Measurements from ENCODE around the gene MYL7.

The MYL7 gene

GRCh38 chr7:44093102-44093641 lies 48.0 kb downstream of the MYL7 start:
- TF ChIP-seq, protein P1, sequence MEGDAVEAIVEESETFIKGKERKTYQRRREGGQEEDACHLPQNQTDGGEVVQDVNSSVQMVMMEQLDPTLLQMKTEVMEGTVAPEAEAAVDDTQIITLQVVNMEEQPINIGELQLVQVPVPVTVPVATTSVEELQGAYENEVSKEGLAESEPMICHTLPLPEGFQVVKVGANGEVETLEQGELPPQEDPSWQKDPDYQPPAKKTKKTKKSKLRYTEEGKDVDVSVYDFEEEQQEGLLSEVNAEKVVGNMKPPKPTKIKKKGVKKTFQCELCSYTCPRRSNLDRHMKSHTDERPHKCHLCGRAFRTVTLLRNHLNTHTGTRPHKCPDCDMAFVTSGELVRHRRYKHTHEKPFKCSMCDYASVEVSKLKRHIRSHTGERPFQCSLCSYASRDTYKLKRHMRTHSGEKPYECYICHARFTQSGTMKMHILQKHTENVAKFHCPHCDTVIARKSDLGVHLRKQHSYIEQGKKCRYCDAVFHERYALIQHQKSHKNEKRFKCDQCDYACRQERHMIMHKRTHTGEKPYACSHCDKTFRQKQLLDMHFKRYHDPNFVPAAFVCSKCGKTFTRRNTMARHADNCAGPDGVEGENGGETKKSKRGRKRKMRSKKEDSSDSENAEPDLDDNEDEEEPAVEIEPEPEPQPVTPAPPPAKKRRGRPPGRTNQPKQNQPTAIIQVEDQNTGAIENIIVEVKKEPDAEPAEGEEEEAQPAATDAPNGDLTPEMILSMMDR (IDR thresholded peaks at IDR 0.05; ENCODE audit: low read depth, low read length, missing control alignments), result no peak
- Histone ChIP-seq H3K36me3 (replicated peaks) (no peaks in the 10 kb centered on the region), H3K27me3 (replicated peaks) (no peaks in the 10 kb centered on the region), H3K4me3 (ENCODE audit: low read depth, low read length) (no peak overlapping the region), H3K27ac (no peak overlapping the region)
- no peak for DNase-seq
- in situ Hi-C loops (cut with HindIII; ENCODE audit: low pct_ligation_motif_present, low sequenced_read_pairs), result no loop called here

All from brain microvascular endothelial cell (primary cell).